GM21717 (cell line): Measurements from ENCODE around the gene SLC6A1.

Source experiments
- ATAC-seq: cut with Tn5 transposase; IDR thresholded peaks from one replicate; pipeline ENCODE4 v1.9.1; 2021; ENCODE audit warnings: mild to moderate bottlenecking, moderate library complexity; ENCODE audit not compliant: unreplicated experiment

Gene SLC6A1

DNA sequence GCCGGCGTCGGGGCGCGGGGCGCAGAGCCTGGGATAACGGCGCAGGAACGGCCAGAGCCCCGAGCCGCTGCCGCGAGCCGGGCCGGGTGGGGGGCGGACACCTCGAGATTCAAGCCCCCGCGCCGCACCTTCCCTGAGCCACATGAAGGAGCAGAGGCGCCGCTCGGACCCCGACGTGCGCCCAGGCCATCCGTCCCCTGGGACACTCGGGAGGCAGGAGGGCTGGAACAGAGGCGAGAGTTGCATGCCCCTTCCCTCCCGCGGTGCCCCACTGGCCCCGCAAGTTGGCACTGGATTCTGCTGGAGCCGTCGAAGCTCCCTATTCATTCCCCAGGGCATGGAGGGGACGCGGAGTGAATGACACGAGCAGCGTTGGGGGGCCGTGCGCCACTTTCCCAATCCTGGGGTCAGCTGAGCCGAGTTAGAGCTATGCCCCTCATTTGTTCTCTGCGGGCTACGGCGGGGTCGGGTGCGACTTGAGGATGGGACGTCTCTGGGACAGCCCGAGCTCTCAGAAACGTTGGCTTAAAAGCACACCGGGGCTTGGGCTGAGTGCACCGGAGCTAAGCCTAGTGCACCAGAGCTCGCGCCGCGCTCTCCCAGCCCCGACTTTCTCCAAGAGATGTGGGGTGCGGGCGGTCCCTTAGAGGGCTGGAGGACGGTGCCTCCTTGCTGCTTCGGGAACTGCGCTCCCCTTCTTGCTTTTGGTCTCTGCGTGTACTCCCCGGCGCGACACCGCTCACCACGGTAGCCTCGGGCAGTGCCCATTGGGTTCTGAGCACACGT lies 588 bp downstream of the SLC6A1 start:
- no peak for ATAC-seq

DNA sequence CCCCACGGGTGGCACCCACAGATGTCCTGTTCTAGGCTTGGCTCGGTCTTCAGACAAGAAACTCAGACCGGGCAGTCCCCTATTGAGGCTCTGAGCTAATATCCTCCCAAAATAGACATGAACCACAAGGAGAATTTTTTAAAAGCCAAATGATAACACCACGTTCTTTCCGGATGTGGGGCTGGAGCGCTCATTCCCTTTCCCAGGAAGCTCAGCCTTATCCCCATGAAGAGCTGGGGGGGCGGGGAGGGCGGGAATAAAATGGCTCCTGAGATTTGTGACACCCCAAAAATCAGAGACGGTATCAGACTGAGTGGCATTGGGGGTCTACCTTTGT lies 1.1 kb downstream of the SLC6A1 start:
- ATAC-seq = no peak

DNA sequence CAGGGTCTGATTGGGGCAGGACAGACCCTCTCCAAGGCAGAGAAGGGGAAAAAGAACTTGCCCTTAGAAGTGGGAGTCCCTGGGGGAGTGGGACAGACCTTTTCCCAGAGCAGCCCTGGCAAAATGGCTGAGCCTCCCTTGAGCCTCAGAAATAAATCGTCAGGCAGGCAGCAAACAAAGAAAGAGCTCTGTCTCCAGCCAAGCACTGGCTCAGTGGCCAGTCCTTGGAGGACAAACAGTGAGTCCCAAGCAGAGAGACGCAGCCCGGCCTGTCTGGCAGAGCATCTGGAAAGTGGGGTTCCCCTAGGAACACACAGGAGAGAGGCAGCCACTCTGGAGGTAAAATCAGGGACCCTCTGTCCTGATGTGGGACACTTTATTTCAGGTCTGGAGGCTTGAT lies 1.8 kb downstream of the SLC6A1 start:
- ATAC-seq = no peak

DNA sequence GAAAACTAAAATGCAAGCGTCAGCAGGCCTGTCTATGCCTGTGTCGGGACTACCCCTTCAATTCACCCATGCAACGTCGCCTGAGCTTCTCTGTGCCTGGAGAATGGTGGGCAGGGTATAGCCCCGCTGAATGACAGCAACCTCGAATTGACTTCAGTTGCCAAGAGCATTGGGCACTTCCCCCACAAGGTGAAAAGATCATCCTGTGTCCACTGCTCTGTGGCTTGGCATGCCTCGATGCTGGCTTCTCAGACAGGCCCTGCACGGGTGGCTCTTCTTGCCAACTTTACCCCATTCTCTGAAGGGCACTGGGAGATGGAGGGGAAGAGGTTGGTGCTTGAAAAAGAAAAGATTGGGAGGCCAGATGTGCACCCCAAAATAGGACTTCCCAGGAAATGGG lies 3.3 kb downstream of the SLC6A1 start:
- ATAC-seq = no peak

DNA sequence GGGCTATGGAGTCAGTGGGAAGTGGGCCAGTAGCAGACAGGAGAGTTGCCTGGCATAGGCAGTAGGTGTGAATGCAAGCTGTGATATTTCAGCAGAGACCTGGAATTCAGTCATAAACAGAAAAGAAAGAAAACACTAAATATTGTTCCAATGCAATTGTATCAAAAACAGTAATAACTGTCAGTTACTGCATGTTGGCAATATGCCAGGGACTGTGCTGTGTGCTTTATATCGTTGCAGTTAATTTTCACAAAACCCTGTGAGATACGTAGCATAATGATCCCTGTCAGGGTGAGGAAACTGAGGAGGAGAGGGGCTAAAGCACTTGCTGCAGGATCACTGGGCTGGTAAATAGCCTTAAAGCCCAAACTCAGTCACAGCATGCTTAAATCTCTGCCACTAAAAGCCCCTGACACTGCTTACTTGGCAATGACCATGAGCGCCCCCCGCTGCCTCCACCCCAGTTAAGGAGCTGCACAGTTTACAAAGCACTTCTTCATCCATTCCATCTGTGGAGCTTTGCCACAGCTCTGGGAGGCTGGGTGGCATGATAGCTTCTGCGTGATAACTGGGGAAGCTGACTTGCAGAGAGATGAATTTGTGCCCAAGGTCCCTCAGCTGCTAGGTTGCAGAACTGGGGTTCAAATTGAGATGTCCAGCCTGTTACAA lies 3.9 kb downstream of the SLC6A1 start:
- no peak for ATAC-seq

DNA sequence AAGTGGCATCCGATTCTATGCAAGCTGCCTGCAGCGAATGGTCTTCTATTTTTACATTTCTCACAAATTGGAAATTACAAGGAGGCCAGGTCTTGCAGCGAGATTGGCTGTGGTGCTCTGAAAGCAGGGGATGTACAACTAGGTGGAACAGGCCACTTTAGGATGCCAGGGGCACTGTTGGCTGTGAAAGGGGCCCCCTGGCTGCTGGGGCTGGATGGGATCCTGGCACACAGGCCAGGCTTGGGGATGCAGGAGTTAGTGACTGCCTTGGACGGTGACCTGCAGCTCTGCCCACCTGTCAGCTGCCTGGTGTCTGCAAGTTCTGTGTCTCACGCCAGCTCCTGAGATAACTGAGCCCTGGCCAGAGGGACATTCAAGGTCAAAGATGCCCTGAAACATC lies 4.6 kb downstream of the SLC6A1 start:
- ATAC-seq = no peak

DNA sequence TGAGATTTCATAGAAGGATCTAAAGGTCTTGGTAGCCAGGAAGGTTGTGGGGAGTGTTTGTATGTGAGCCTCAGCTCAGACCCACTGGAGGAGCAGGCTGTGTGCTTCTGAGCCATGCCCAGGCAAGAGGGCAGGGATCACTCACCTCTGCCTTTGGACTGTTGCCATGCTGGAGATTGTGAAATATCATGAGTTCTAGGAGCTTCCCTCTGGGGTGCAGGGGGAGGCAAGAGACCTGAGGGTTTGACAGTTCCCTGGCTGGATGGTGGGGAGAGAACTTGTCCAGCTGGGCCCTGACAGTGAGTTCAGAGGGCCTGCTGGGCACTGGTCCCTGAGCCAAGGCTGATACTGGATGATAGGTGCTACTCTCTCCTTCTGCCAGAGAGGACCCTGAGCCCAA lies 6.0 kb downstream of the SLC6A1 start:
- ATAC-seq = no peak

DNA sequence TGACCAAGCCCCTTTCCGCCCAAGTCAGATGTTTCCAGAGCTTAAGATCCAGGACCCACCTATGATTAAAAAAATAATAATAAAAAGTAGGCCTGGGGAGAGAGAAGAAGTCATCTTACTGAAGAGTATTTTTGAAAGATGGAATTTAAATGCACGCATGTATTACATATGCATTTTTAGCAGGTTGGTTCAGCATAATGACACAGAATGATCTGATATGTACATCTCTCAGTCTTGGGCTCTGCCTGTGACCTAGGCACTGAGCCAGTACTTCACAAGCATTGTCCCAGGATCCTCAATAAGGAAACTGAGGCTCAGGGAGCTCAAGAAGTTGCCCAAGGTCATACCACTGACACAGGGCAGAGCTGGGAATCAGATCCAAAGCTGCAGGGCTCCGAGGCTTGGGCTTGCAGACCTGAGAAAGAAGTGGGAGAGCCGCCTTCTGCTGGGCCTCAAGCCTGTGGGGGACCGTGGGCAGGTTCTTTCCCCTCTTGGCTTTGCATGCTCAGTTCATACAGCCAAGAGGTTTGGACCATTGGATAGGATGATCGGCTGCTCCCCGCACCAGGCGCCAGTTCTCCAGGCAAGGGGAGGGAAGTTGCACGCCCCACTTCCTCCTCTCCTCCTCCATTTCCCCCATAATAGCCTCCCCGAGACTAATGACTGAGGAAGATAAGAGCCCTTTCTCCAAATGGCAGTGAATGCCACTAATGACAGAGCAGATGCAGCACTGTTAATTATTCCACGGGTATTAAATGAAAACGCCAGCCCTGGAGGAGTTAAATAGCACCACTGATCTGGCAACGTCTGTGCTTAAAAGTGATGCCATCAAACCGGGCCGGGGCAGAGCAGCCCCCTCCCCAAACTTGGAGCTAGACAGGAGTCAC lies 6.9 kb downstream of the SLC6A1 start:
- ATAC-seq = no peak

DNA sequence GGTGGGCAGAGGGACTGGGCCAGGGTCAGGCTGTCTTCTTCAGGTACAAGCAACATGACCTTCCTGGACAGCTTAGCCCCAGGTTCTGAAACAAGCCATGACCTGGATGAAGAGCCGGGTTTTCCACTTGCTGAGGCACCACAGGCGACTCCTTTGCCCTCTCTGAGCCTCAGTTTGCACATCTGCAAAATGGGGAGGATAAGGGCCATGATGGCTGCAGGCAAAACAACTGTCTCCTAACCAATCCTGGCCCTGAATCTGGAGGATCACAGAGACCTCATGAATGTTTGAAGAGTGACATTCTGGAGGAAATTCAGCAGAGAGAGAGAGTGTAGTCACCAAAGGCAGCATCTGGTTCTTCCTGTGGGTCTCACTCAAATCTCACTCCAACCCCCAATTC lies 8.0 kb downstream of the SLC6A1 start:
- ATAC-seq = no peak

DNA sequence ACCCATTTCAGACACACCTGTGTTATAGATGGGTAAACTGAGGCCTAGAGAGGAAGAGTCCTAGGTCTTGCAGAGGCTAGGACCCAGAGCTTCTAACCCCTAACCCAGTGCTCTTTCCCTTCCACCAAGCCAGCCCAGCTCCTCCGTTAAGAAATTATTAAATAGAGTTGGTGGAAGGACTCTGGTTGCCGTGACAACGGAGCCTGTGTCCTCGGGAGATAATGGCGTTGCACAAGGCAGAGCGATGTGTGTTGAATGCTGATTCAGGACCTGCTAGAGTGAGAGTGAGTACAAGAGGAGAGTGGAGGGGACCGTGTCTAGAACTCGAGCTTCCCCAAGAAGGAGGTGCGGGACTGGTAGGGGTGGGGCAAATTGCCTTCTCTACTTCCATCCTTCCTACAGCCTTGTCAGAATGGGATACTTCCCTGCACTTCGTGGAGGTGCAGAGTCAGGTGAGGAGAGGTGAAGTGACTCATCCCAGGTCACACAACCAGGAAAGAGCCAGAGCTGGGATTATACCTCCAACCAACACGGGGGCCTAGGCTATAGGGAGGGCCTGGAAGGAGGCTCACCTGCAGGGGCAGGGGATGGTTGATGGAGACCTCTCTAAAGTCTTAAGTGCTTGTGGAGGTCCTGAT lies 8.6 kb downstream of the SLC6A1 start:
- ATAC-seq = no peak

DNA sequence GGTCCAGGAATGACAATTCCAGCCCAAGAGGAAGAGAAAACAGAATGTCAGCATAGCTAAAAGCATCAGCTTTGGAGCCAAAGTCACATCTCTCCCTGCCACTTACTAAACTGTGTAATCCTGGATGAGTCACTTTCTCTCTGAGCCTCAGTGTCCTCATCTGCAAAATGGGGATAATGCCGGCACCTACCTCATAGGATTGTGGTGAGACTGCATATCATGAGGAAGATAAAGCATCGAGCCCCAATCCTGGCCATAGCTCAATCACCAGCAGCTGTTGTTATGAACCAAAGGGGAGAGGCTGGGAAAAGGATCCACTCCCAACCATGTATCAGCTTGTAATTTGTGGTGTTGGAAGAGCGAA lies 9.1 kb downstream of the SLC6A1 start:
- ATAC-seq = no peak

DNA sequence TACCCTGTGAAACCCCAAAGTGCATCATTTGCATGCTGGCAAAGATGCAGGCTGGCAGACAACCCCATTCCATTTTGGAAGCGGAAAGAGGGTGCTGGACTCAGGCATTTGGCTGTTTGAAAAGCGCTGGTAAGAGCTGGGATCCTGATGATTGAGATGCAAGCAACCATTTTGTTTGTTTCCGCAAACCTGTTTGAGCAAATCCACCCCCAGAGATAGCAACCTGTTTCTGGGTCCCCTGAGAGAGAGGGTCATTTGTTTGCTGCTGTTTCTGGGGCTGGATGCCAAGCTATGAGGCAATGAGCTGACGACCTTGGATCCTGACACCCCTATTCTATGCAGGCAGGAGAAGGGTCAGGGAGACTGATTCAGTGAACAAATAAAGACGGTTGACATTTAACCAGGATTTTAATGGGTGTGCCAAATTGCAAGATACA lies 9.8 kb downstream of the SLC6A1 start:
- no peak for ATAC-seq

DNA sequence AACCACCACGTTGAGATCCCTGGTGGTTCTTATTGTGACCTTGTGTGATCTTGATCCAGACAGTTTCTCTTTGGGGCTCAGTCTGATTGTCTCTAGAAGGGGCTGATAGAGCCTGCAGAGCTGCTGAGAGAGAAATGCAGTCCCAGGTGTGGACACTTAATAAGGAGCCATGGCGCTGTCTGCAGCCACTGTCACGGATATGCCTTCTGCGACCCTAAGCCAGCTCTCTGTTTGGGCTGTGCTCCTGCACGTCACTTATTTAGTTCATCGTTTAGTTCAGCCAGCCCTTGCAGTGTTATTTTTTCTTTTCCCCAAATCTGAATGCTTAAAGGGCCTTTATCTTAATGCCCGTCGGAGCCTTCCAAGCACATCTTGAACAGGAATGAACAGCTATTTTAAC lies 12.0 kb downstream of the SLC6A1 start:
- no peak for ATAC-seq

DNA sequence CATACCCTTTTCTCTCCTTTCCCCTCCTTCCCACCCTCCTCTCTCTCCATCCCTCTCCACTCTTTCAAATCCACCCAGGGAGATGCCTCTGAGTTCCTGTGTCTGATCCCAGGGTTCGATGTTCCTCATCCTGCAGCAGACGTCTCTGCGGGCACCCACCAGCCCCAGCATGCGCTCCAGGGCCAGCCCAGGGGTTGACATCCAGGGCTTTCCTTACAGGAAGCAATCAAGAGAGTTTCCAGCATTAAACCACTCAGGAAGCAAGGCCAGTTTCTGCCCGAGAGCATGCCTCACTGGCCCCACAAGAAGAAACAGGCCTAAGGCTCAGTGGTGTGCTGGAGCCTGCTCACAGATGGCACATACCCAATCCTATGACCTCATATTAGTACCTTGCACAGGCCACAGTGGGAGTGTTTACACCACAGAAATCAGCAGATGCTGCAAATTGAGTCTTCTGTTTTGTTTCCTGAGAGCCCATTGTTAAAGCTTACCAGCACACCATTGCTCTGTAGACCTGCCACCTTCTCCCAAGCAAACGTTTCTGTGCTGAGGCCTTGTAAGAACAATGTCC lies 13.2 kb downstream of the SLC6A1 start:
- ATAC-seq = no peak

DNA sequence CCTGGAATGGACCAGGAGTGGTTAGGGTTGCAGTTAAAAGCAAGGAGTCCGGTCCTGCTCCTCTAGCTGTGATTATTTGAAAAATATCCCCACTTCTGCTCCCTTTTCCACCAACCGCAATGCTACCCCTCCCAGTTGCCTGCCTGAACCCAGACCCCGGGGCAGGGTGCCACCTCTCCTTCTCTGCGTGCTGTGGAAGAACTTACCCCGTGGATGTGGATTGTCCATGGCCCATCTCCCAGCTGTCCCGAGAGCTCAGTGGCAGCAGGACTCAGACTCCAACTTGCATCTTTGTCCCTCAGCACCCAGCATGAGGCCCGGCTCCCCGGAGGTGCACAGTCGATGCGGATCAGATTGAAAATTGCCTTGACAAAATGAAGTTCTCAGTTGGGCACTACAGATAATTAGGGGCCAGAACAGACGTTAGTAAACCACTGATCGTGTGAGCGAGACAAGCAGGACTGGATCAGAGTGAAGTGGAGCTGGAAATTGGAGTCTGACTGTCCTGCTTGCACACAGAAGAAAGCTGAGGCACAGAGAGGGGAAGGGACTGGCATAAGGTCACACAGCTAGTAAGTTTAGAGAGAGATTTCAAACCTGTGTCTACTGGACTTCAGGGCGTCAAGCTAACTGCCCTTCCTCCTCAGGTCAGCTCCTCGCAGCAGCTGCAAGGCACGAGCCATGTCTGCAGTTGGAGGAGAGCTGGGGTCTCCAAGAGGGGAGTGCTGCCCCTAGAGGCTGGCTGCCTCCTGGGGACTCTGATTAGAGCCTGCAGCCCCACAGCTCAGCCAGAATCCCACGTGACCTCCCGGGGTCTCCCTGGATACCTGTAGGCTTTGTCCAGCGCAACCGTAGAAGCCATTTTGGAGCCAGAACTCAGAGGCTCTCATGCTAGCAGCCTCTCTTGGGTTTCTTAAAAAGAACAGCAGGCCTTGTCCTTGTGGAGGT lies 14.7 kb downstream of the SLC6A1 start:
- no peak for ATAC-seq

DNA sequence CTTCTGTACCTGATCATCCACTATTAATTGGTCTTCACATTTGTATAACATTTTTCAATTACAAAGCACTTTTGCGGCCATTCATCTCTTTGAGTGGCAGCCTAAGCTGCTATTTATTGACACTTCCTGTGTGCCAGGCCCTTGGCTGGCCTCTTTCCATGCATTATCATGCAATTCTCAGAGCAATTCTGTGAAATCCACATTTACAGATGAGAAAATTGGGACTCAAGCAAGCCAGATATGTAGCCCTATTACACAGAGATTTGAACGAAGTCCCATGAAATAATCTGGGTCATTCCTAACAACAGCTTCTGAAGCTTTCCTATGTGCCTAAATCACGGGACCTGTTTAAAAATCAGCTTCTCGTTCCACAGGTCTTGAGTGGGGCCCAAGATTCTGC lies 17.4 kb downstream of the SLC6A1 start:
- ATAC-seq = no peak

DNA sequence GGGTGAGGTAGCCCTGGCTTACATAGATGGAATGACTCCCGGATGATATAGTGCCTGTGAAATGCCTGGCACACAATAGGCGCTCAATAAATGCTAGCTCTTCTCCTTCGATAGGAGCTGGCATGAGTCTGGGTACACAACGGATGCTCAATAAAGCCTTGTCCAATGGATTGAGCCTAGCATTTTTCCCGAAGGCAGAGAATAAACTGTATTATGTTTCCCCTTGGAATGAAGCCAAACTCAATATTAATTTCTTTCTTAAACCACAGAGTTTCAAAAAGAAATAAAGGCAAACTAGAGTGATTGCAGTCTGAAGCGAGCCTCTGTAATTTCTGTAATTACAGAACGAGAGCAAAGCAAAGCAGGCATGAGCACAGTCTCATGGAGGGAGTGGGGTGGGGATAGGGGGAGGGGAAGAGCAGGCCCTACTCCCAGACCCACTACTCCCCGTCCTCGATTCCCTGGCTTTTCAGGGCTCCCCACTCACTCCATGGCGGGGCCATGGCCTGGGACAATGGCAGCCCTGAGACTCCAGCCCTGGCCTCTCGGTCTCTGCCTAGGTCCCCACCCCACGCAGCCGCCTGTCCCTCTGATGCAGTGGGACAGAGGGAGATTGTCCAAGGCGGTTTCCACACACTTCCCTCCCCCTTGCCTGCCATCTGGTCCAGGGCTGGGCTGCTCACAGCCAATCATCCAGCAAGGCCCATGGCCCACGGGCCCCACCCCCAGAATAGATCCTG lies 18.0 kb downstream of the SLC6A1 start:
- no peak for ATAC-seq

DNA sequence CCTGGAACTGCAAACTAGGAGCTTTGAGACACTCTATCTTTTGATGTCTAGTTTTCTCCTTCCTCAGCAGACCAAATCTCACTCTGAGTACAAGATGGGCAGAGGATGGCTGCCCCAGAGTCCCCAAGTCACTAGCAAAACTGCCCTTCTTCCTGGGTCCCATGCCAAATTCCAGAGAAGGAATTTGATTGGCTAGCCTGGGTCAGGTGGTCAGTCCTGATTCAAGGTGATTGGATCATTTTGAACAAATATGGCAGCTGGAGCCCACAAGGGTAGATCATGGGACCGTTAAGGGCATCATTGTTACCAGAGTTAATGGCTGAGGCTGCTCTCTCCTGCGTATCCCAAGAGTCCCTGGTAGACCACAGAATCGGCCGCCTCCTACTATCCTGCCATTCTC lies 21.7 kb downstream of the SLC6A1 start:
- no peak for ATAC-seq

DNA sequence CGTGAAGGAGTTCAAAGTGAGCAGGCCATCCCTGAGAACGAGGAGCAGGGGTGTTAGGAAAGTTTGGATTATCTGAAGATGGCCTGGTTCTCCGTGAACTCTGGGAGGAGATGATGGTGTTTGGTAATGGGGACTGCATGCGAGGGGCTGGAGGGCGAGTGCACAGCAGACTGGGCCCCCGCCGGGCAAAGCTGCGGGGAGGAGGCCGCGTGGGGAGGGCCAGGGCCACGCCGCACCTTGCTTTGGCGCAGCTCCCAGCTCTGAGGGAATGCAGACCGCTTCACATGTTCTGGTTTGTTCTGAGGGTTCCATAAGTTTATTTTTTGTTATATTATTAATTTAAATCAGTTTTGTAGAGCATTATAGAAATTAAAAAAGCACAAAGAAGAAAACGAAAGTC lies 22.2 kb downstream of the SLC6A1 start:
- ATAC-seq = no peak
